ENCODE data around the gene B3GALT6. TPM values are rescaled to one million over a fixed set of nuclear protein-coding genes. Genes with fewer than 3 reads are reported as not detected.

Gene B3GALT6
- total RNA-seq, 2 donors from 2014 or later: 10.9 to 16.7 TPM

DNA sequence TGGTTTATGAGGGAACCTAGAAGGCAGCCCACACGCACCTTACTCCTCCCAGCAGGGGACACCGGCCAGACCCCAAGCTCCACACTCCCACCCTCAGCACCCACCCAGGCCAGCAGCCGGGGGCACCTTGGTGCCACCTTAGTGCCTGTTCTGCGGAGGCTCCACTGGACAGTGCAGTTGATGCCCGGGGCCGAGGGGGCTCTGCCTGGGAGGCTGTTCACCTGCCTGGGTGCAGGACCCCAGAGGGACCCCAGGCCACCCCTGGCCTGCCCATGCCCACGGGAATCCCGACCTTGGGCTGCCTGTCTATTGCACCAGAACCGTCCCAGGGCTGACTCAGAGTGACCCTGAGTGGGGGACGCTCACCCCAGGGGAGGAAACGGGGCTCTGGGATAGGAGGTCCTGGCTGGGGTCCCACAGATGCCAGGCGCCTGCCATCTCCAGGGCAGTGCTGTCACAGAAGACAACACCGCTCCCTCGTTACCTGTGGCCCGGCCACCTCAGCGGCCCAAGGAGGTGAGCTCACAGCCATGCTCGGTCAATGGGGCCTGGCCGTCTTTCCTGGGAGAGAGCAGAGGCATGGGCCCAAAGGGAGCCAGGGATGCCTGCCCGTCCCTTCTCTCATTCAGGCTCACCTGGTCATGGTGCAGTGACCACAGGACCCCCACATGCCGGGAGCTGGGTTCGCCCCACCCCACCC, 48.9 kb downstream of the B3GALT6 start:
- Mint-ChIP-seq H3K27ac (no peak overlapping the region), H3K36me3 (ENCODE audit: low read depth) (no peaks in the 10 kb centered on the region), H3K9me3 (no peaks in the 10 kb centered on the region), H3K27me3 (no peaks in the 10 kb centered on the region), H3K4me1 (peaks cover 5% of the 10 kb centered on the region), H3K4me3 (no peak overlapping the region)
- ATAC-seq (replicated peaks): no peak

DNA sequence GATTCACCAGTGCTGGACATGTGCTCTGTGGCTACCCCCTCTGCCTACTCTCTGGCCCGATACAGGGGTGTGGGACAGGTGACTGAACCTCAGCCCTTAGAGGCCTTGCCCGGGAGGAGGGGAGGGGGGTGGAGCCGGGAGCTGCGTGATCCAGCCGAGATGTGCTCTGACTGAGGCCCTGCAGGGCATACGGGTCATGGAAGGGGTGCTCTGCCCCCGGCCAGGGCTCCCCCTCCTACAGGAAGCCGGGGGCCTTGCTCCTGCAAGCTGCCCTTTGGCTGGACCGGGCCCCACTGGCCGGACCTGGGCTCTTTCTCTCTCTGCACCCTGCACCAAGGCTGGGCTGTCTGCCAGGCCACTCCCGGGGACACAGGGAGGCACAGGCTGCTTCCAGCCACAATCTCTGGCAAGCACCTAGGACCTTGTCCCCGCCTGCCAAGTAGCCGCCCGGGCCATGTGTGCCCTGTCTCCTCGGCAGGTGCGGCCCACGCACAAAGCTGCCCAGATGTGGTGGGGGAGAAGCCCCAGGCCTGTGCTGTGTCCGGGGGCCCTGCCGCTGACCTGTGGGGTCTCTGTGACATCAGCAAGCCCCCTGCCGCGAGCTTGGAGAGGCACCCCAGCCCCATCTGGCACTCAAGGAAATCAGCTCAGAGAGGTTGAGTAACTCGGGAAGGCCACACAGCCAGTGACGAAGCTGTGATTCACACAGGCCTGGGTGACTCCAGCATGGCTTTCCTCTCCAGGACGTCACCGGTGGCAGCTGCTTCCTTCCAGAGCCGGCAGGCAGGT, 49.7 kb downstream of the B3GALT6 start:
- Mint-ChIP-seq H3K27ac (no peak overlapping the region), H3K4me1 (peaks cover 5% of the 10 kb centered on the region), H3K27me3 (no peaks in the 10 kb centered on the region), H3K4me3 (no peak overlapping the region), H3K9me3 (no peaks in the 10 kb centered on the region), H3K36me3 (ENCODE audit: low read depth) (no peaks in the 10 kb centered on the region)
- ATAC-seq (replicated peaks): peak; percentile 89

DNA sequence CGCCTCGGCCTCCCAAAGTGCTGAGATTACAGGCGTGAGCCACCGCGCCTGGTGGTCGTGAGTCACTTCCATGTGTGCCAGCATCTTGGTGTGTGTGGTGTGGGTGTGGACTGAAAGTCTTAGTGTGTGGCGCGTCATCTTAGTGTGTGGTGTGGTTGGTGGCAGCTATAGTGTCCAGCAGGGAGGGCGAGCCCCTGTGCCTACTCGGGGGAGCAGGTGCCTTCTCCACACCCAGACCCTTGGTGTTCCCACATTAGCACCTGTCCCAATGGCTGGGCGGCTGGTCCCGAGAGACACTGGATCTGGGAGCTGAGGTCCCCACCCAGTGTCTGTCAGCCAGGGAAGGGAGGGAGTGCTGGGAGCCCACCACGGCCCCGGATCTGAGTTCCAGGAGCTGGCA, 51.0 kb downstream of the B3GALT6 start:
- H3K4me1 Mint-ChIP-seq: peaks cover 5% of the 10 kb centered on the region
- no peaks in the 10 kb centered on the region for H3K36me3 Mint-ChIP-seq (ENCODE audit: low read depth)
- H3K9me3 Mint-ChIP-seq: no peaks in the 10 kb centered on the region
- H3K4me3 Mint-ChIP-seq: no peak overlapping the region
- H3K27me3 Mint-ChIP-seq: no peaks in the 10 kb centered on the region
- peak overlapping the region; percentile 29 for H3K27ac Mint-ChIP-seq
- ATAC-seq (replicated peaks): peak; percentile 84

DNA sequence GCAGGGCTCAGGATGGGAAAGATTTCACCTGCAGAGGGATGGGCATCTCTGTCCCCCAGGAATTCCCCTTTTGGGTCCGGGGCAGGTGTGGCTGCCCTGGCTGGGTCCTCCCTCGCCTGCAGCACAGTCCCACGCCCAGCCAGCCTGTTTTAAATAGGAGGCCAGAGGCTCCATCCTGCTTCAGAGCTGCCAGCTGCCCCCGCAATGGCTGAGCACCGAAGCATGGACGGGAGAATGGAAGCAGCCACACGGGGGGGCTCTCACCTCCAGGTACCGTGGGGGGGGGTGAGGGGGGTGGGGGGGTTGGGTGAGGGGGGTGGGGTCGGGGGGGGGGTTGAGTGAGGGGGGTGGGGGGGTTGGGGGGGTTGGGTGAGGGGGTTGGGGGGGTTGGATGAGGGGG, 51.8 kb downstream of the B3GALT6 start:
- Mint-ChIP-seq H3K4me1 (peaks cover 5% of the 10 kb centered on the region), H3K27me3 (no peaks in the 10 kb centered on the region), H3K27ac (no peak overlapping the region), H3K4me3 (no peak overlapping the region), H3K9me3 (no peaks in the 10 kb centered on the region), H3K36me3 (ENCODE audit: low read depth) (no peaks in the 10 kb centered on the region)
- ATAC-seq (replicated peaks): no peak

Other genes with a start within 250 kb of the B3GALT6 start
- 1 to 10 TPM in 1 of 2 donors, not detected in 1; 2.5 TPM for gene HES4, start 232.1 kb upstream of the B3GALT6 start, total RNA-seq
- 10 to 100 TPM; 13.5 to 36.5 TPM for gene ISG15, start 218.7 kb upstream of the B3GALT6 start, total RNA-seq
- gene AGRN, start 212.1 kb upstream of the B3GALT6 start, total RNA-seq: 10 to 100 TPM; 12.1 to 87.6 TPM
- not detected for gene RNF223, start 157.9 kb upstream of the B3GALT6 start, total RNA-seq
- gene C1orf159, start 116.1 kb upstream of the B3GALT6 start, total RNA-seq: 10 to 100 TPM; 15.7 to 18.8 TPM
- under 1 TPM in 1 of 2 donors, not detected in 1; 0.11 TPM for gene TTLL10, start 58.4 kb upstream of the B3GALT6 start, total RNA-seq
- gene TNFRSF18, start 25.6 kb upstream of the B3GALT6 start, total RNA-seq: 100 to 1,000 TPM; 105 to 796 TPM
- 1,000 to 10,000 TPM in 1 of 2 donors, 100 to 1,000 TPM in 1; 384 to 1,007 TPM for gene TNFRSF4, start 18.1 kb upstream of the B3GALT6 start, total RNA-seq
- gene SDF4, start 236 bp upstream of the B3GALT6 start, total RNA-seq: 100 to 1,000 TPM; 169 to 773 TPM
- gene C1QTNF12, start 14.5 kb downstream of the B3GALT6 start, total RNA-seq: 1 to 10 TPM; 1.8 to 7.5 TPM
- gene UBE2J2, start 41.6 kb downstream of the B3GALT6 start, total RNA-seq: 10 to 100 TPM; 68.7 to 78.0 TPM
- 1 to 10 TPM; 4.7 to 9.8 TPM for gene SCNN1D, start 48.2 kb downstream of the B3GALT6 start, total RNA-seq
- gene ACAP3, start 75.7 kb downstream of the B3GALT6 start, total RNA-seq: 10 to 100 TPM; 41.4 to 43.3 TPM
- gene PUSL1, start 76.4 kb downstream of the B3GALT6 start, total RNA-seq: 10 to 100 TPM; 15.9 to 24.0 TPM
- gene INTS11, start 92.4 kb downstream of the B3GALT6 start, total RNA-seq: 100 to 1,000 TPM; 122 to 125 TPM
- 10 to 100 TPM; 16.8 to 22.3 TPM for gene CPTP, start 92.6 kb downstream of the B3GALT6 start, total RNA-seq
- 1 to 10 TPM in 1 of 2 donors, under 1 TPM in 1; 0.71 to 1.1 TPM for gene TAS1R3, start 99.0 kb downstream of the B3GALT6 start, total RNA-seq
- gene DVL1, start 117.2 kb downstream of the B3GALT6 start, total RNA-seq: 10 to 100 TPM; 46.2 to 48.0 TPM
- gene MXRA8, start 126.3 kb downstream of the B3GALT6 start, total RNA-seq: under 1 TPM in 1 of 2 donors, not detected in 1; 0.56 TPM
- gene AURKAIP1, start 143.0 kb downstream of the B3GALT6 start, total RNA-seq: 100 to 1,000 TPM in 1 of 2 donors, 10 to 100 TPM in 1; 93.3 to 163 TPM
- gene CCNL2, start 167.1 kb downstream of the B3GALT6 start, total RNA-seq: 100 to 1,000 TPM; 103 to 107 TPM
- 100 to 1,000 TPM in 1 of 2 donors, 10 to 100 TPM in 1; 57.7 to 147 TPM for gene MRPL20, start 175.1 kb downstream of the B3GALT6 start, total RNA-seq
- not detected for gene ANKRD65, start 189.0 kb downstream of the B3GALT6 start, total RNA-seq
- 1 to 10 TPM in 1 of 2 donors, under 1 TPM in 1; 0.84 to 6.2 TPM for gene VWA1, start 203.5 kb downstream of the B3GALT6 start, total RNA-seq
- 1 to 10 TPM; 1.4 to 2.1 TPM for gene ATAD3C, start 217.5 kb downstream of the B3GALT6 start, total RNA-seq
- gene ATAD3B, start 239.5 kb downstream of the B3GALT6 start, total RNA-seq: 10 to 100 TPM; 24.6 to 55.5 TPM